Measurements from ENCODE around the gene KCNK10.

The KCNK10 gene

GRCh38 chr14:88137327-88137726, 185.7 kb downstream of the KCNK10 start:
- DNase-seq, result no peak
- Histone ChIP-seq H3K27ac (ENCODE audit: low read length) (no peak overlapping the region), H2AFZ (ENCODE audit: low read depth, low read length) (no peak overlapping the region), H3K4me2 (ENCODE audit: insufficient read depth, low read length) (no peak overlapping the region), H3K4me1 (ENCODE audit: insufficient read depth, low read length) (no peaks in the 10 kb centered on the region), H3K9me3 (ENCODE audit: insufficient read depth, low read length, severe bottlenecking) (no peaks in the 10 kb centered on the region), H3K36me3 (ENCODE audit: insufficient read depth, low read length) (no peaks in the 10 kb centered on the region), H3K79me2 (ENCODE audit: insufficient read depth, low read length) (no peaks in the 10 kb centered on the region), H3K4me3 (ENCODE audit: low read depth in 1 of 2, low read length in 2 of 2) (no peak overlapping the region), H3K27me3 (ENCODE audit: insufficient read depth, low read length, poor library complexity) (no peaks in the 10 kb centered on the region), H4K20me1 (ENCODE audit: insufficient read depth, low read length) (no peaks in the 10 kb centered on the region), H3K9ac (ENCODE audit: low read depth, low read length) (no peak overlapping the region)
- ATAC-seq (ENCODE audit: insufficient read depth, low read depth), result no peak
- TF ChIP-seq CTCF (IDR thresholded peaks at IDR 0.05; ENCODE audit: borderline replicate concordance, extremely low read depth, low read length, poor library complexity, severe bottlenecking), result no peak
- TF ChIP-seq EZH2 (IDR thresholded peaks at IDR 0.05; ENCODE audit: borderline replicate concordance, low read depth, low read length, severe bottlenecking), result no peak

Data from DND-41 (cell line).